Retinal pigment epithelial cell (primary cell): ENCODE results near the gene RIMKLB.

Experiments used
- DNase-seq: peaks from one replicate; pipeline ENCODE4 v3.0.0-alpha.2; 2010; ENCODE audit warnings: low read depth
- H3K4me3 ChIP-seq: 2 replicates; pipeline ENCODE4 v1.5.1; 2011; ENCODE audit warnings: mild to moderate bottlenecking, low read length, control low read depth, moderate library complexity
- TF ChIP-seq, protein P1 (sequence below): conservative IDR thresholded peaks from 2 replicates; pipeline ENCODE4 v1.5.1; 2011; ENCODE audit warnings: low read depth, low read length, control low read depth, inconsistent platforms

RIMKLB gene

GRCh38 chr12:8697476-8698131, at the start of gene RIMKLB:
Gene RIMKLB (plus strand): TSS chr12:8697991. CDS start chr12:8713867, 15,876 bp downstream.
- DNase-seq, result no peak
- TF ChIP-seq, protein P1, sequence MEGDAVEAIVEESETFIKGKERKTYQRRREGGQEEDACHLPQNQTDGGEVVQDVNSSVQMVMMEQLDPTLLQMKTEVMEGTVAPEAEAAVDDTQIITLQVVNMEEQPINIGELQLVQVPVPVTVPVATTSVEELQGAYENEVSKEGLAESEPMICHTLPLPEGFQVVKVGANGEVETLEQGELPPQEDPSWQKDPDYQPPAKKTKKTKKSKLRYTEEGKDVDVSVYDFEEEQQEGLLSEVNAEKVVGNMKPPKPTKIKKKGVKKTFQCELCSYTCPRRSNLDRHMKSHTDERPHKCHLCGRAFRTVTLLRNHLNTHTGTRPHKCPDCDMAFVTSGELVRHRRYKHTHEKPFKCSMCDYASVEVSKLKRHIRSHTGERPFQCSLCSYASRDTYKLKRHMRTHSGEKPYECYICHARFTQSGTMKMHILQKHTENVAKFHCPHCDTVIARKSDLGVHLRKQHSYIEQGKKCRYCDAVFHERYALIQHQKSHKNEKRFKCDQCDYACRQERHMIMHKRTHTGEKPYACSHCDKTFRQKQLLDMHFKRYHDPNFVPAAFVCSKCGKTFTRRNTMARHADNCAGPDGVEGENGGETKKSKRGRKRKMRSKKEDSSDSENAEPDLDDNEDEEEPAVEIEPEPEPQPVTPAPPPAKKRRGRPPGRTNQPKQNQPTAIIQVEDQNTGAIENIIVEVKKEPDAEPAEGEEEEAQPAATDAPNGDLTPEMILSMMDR, result no peak
- H3K4me3 ChIP-seq, result peak within 1 kb of the TSS; percentile 77

DNA sequence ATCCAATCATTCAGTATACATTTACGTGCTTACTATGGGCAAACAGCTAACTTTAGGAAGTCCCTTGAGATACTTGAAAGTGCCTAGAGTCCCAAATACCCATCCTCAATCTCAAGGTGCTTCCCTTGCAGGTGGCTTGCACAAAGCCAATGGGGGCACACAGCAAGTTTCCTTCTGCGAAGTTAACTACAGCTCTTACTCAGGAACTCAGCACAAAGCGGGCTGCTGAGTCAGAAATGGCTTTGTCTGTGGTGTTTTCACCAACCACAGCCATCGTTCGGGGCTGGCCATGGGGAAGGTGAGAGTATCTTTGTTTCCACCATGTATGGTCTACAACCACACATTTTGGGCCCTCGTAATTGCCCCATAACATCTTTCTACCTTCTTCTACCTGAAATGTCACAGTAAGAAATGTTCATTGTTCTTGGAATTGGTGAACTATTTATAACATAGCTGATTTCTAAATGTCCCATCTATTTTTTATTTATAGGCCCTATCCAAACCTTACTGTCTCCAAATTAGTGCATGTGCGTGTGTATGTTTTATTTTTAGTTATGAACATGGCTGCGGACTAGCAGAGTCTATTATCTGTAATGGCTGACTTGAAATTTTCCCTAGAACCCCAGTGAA, 49.1 kb upstream of the RIMKLB start:
- H3K4me3 ChIP-seq, result no peak overlapping the region
- no peak for DNase-seq
- TF ChIP-seq, protein P1, result no peak

DNA sequence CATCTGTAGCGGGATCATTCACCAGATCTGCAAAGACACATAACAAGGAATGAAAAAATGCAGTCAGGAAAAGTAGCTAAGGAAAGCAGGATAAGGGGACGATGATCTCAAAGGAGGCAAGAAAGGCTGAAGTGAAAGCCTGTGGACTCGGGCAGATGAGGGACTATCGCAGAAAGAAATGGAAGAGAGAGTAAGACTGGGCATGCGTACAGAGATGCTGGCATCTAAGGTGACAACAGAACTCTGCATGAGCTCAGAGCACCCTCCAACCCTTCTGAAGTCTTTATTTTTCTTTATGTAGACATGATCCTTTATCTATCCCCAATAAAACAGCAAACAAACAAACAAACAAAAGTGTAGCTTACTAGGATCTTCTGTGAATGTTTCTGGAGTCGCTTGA, 42.4 kb upstream of the RIMKLB start:
- H3K4me3 ChIP-seq, result no peak overlapping the region
- TF ChIP-seq, protein P1, result no peak
- no peak for DNase-seq

GRCh38 chr12:8658346-8658745, 39.4 kb upstream of the RIMKLB start:
- DNase-seq, result no peak
- TF ChIP-seq, protein P1, result no peak
- no peak overlapping the region for H3K4me3 ChIP-seq

GRCh38 chr12:8661016-8661415, 36.8 kb upstream of the RIMKLB start:
- H3K4me3 ChIP-seq, result no peak overlapping the region
- no peak for DNase-seq
- TF ChIP-seq, protein P1, result no peak

DNA sequence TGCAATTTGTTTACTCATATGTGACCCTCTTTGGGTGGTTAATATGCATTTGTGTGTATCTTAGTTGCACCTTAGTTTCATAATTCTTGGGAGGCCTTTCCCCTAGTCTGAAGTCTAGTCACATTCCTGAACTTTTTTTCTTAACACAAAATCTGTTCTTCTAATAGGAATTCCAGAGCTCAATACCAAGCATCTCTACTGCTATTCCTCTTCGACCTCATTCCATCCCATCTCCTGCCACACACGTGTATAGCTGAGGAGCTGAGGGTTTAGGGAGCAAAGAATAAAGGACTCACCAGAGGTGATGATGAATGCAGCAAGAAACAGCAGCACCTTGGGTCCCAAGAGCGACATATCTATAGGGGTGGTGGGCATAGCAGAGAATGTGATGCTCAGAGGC, 36.0 kb upstream of the RIMKLB start:
- TF ChIP-seq, protein P1, result no peak
- no peak for DNase-seq
- H3K4me3 ChIP-seq, result no peak overlapping the region

DNA sequence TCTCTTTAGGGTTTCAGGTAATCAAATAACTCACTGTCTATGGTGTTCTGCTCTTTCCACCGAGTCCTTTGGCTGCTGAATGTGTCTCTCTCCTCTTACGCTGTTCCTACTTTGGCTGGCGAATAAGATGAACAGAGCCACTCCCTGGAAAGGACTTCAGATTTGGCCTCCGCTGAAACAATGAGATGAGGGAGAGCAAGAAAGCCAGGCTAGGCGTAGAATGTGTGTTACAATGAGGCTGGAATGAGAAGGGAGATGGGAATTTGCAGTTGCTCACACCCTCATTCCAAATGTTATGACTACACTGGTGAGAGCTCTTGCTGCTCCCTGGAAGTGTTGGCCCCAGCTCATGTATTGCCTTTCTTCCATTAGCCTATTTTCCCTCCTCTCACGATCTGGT, 35.2 kb upstream of the RIMKLB start, which contains the start of gene MFAP5:
TSS of gene MFAP5 (minus strand) at position 234 of the 400 bp plus-strand sequence. CDS start 722 bp downstream, outside the sequence.
- TF ChIP-seq, protein P1, result no peak
- no peak for DNase-seq
- H3K4me3 ChIP-seq, result no peak within 1 kb of the TSS
